Heart right ventricle (tissue), 16 donors: ENCODE data around the gene STRAP. TPM values are rescaled to one million over a fixed set of nuclear protein-coding genes. Genes with fewer than 3 reads are reported as not detected.
"Not testable (repeated sequence)": the region's sequence is repeated elsewhere in the genome, so short reads cannot be mapped to it uniquely, and the experiment has no call there.

ENCODE experiments used
- ATAC-seq, 8 donors: fragments of 200-7000 bp; cut with Tn5 transposase; one replicate each; pipeline ENCODE4 v1.9.1; 2020; ENCODE audit warnings: mild to moderate bottlenecking in 8 of 8, moderate library complexity in 8 of 8, moderate number of reproducible peaks in 1 of 8
- DNase-seq, 2 donors: peaks; one replicate each; pipeline ENCODE4 v3.0.0-alpha.2; 2020
- H3K27ac ChIP-seq, 10 donors: fragments of 200-600 bp; sonication (generic) in 2 of 10; one replicate each; pipeline versions ENCODE4 v1.5.0 to v1.8.0; 2020 to 2022; ENCODE audit warnings: mild to moderate bottlenecking in 3 of 10
- H3K27me3 ChIP-seq, 7 donors: fragments of 200-600 bp; one replicate each; pipeline ENCODE4 v1.8.0; 2021 to 2022; ENCODE audit warnings: mild to moderate bottlenecking in 2 of 7
- H3K36me3 ChIP-seq, 9 donors: fragments of 200-600 bp; sonication (generic) in 1 of 9; one replicate each; pipeline versions ENCODE4 v1.5.0 to v1.8.0; 2020 to 2022; ENCODE audit warnings: mild to moderate bottlenecking in 2 of 9
- H3K4me1 ChIP-seq, 9 donors: fragments of 200-600 bp; sonication (generic) in 1 of 9; one replicate each; pipeline versions ENCODE4 v1.5.0 to v1.8.0; 2020 to 2022; ENCODE audit warnings: mild to moderate bottlenecking in 4 of 9
- H3K4me3 ChIP-seq, 10 donors: fragments of 200-600 bp; sonication (generic) in 2 of 10; one replicate each; pipeline versions ENCODE4 v1.5.0 to v1.8.0; 2020 to 2022; ENCODE audit warnings: mild to moderate bottlenecking in 7 of 10, moderate library complexity in 2 of 10
- H3K9me3 ChIP-seq, 11 donors: fragments of 200-600 bp in 10 of 11; sonication (generic) in 2 of 11; one replicate each; pipeline versions ENCODE4 v1.5.0 to v1.8.0; 2013 to 2022; ENCODE audit warnings: mild to moderate bottlenecking in 2 of 11, control low read depth in 1 of 11, moderate library complexity in 1 of 11
- WGBS, 2 donors: extraction: QIAGEN DNeasy Blood & Tissue Kit; methylation state at CpG; one replicate each; pipeline ENCODE4 v1.1.7; 2013; ENCODE audit warnings: inconsistent platforms in 1 of 2; 5-methylcytosine and 5-hydroxymethylcytosine counted together
- intact Hi-C, 10 donors: fragments of 100-400 bp; cut with DNase I; formaldehyde crosslinking; loops; one replicate each; pipeline versions ENCODE4 v1.11.1 to v1.14.2; 2022
- polyA plus RNA-seq, 2 donors: library from polyadenylated mRNA; stranded (reverse); fragments of 200-250 nt; gene quantifications; one replicate each; pipeline ENCODE4 v1.2.3, GENCODE V29; 2013
- total RNA-seq, 10 donors: library from RNA; stranded (reverse); fragmentation: NEBNext Ultra II Directional in 3 of 10; extraction: Animal tissue kit (Norgen Biotek cat#: 25700) in 3 of 10; gene quantifications; one replicate each; pipeline versions ENCODE4 v1.2.1 to v1.2.4, GENCODE V29; 2021 to 2023
- TF ChIP-seq, protein P1 (sequence below), 9 donors: fragments of 200-600 bp; sonication (generic) in 2 of 9; IDR thresholded peaks; one replicate each; pipeline versions ENCODE4 v1.5.0 to v1.8.0; 2021 to 2022; ENCODE audit warnings: antibody characterized with exemption in 9 of 9, mild to moderate bottlenecking in 5 of 9, moderate library complexity in 1 of 9
- donor health status: Arrhythmogenic right ventricular cardiomyopathy.
- donor health status: ischemic (EF 13 %, LVEDD 7.1; RV severe dilation, severe dysfunction).
- donor health status: healthy with polysubstance abuse.
- donor health status: DM: no; HTN: yes; CAD: no.
- donor health status: DM: no; HTN: no; CAD: no.
- donor health status: ischemic (EF 25% LVEDD 6.9; RV normal size, moderate dysfunction).
- donor health status: ischemic (EF 25% LVEDD 5.7; RV mildly dilated, moderate dysfunction).
- donor health status: healthy.
- donor health status: DM: yes; HTN: yes; CAD: no.
- donor health status: Ischemic cardiomyopathy.
- donor health status: ischemic (EF 35%, LVEDD 5.7; RV mildly dilated, moderate dysfunction).
- donor health status: nonischemic (EF 11% LVEDD 7.7; RV severe dilation, severe dysfunction).
- donor health status: DM: yes; HTN: yes; CAD: no.
- donor health status: PGD.
- donor health status: ischemic (EF 29% LVEDD 5.4; RV normal size, mild dysfunction).
- donor health status: nonischemic (EF 23%, LVEDD 6.1; RV moderate dilation, normal function).

STRAP gene
- total and polyA plus RNA-seq, 12 donors: 104 to 161 (median 116) TPM

DNA sequence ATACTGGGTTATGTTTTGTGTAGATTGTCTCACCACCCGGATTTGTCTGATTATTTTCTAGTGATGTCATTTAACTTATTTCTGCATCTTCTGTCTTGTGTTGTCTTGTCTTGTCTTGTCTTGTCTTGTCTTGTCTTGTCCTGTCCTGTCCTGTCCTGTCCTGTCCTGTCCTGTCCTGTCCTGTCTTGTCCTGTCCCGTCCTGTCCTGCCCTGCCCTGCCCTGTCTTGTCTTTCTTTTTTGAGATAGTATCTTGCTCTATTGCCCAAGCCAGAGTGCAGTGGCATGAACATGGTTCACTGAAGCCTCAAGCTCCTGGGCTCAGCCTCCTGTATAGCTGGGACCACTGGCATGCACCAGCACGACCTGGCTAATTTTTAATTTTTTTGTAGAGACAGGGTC, 54.6 kb downstream of the STRAP start:
- Histone ChIP-seq H3K4me3 (no peak overlapping the region), H3K4me1 (peaks cover 0 to 4% (median 0%) of the 10 kb centered on the region in 9 donors), H3K27me3 (no peaks in the 10 kb centered on the region), H3K9me3 (peaks cover 0 to 31% (median 10%) of the 10 kb centered on the region in 11 donors), H3K27ac (no peak overlapping the region), H3K36me3 (no peaks in the 10 kb centered on the region)
- intact Hi-C loops: no loop called here
- TF ChIP-seq, protein P1, sequence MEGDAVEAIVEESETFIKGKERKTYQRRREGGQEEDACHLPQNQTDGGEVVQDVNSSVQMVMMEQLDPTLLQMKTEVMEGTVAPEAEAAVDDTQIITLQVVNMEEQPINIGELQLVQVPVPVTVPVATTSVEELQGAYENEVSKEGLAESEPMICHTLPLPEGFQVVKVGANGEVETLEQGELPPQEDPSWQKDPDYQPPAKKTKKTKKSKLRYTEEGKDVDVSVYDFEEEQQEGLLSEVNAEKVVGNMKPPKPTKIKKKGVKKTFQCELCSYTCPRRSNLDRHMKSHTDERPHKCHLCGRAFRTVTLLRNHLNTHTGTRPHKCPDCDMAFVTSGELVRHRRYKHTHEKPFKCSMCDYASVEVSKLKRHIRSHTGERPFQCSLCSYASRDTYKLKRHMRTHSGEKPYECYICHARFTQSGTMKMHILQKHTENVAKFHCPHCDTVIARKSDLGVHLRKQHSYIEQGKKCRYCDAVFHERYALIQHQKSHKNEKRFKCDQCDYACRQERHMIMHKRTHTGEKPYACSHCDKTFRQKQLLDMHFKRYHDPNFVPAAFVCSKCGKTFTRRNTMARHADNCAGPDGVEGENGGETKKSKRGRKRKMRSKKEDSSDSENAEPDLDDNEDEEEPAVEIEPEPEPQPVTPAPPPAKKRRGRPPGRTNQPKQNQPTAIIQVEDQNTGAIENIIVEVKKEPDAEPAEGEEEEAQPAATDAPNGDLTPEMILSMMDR (IDR thresholded peaks at IDR 0.05): no peak
- ATAC-seq (no peak), DNase-seq (no peak)
- WGBS, 2 donors: 88 to 90% methylated on average over 3 of the region's 3 CpGs

DNA sequence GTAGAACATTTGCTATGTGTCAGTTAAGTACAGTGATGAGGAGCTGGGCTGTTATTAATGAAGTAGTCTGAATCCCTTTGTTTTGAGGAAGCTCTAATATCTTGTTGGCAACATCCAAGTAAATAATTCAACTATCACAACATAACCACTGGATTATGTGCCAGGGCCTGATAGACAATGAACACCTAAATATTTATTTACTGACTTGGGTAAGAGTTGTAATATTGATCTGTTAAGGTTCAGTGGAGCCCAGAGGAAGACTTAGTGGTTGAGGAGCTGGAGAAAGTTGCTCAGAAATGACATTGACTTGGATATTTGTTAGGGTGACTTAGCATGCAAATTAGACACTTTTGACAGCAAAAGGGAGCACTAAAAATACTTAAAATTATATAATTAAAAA, 55.7 kb downstream of the STRAP start:
- no peak for ATAC-seq
- intact Hi-C loops: no loop called here
- H3K4me1 ChIP-seq: peaks cover 0 to 4% (median 0%) of the 10 kb centered on the region in 9 donors
- peaks cover 0 to 25% (median 10%) of the 10 kb centered on the region in 11 donors for H3K9me3 ChIP-seq
- no peak overlapping the region for H3K4me3 ChIP-seq
- no peak overlapping the region for H3K27ac ChIP-seq
- H3K27me3 ChIP-seq: no peaks in the 10 kb centered on the region
- no peaks in the 10 kb centered on the region for H3K36me3 ChIP-seq
- TF ChIP-seq, protein P1 (IDR thresholded peaks at IDR 0.05): no peak
- no peak for DNase-seq

- DNase-seq (no peak), ATAC-seq (no peak)
- TF ChIP-seq, protein P1 (IDR thresholded peaks at IDR 0.05): no peak
- intact Hi-C loops: no loop called here
- 93 to 94% methylated on average over 1 of the region's 1 CpG for WGBS, 2 donors
- no peaks in the 10 kb centered on the region for H3K27me3 ChIP-seq
- peaks cover 0 to 28% (median 10%) of the 10 kb centered on the region in 11 donors for H3K9me3 ChIP-seq
- no peak overlapping the region for H3K27ac ChIP-seq
- H3K36me3 ChIP-seq: no peaks in the 10 kb centered on the region
- no peaks in the 10 kb centered on the region for H3K4me1 ChIP-seq
- no peak overlapping the region for H3K4me3 ChIP-seq
Observed at GRCh38 chr12:15939111-15939510, 56.9 kb downstream of the STRAP start.

- Histone ChIP-seq H3K27me3 (no peaks in the 10 kb centered on the region), H3K9me3 (peaks cover 0 to 39% (median 10%) of the 10 kb centered on the region in 11 donors), H3K27ac (no peak overlapping the region), H3K4me3 (no peak overlapping the region), H3K36me3 (no peaks in the 10 kb centered on the region), H3K4me1 (no peaks in the 10 kb centered on the region)
- no peak for ATAC-seq
- 94 to 96% methylated on average over 5 of the region's 5 CpGs for WGBS, 2 donors
- intact Hi-C loops: no loop called here
- DNase-seq: no peak
- TF ChIP-seq, protein P1 (IDR thresholded peaks at IDR 0.05): no peak
Observed at GRCh38 chr12:15942475-15942874, 60.3 kb downstream of the STRAP start.

DNA sequence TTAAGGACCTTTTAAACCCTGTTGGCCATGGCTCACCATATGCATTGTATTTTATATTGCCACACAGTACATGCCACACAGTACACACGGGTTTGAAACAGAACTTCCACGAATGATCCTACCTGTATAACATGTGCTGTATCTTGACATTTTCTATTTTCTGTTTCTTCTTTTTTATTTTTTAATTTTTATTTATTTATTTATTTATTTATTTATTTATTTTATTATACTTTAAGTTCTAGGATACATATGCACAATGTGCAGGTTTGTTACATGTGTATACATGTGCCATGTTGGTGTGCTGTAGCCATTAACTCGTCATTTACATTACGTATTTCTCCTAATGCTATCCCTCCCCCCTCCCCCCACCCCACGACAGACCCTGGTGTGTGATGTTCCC, 61.3 kb downstream of the STRAP start:
- 97 to 98% methylated on average over 5 of the region's 5 CpGs for WGBS, 2 donors
- H3K4me3 ChIP-seq, H3K36me3 ChIP-seq, ATAC-seq, DNase-seq, H3K27ac ChIP-seq, H3K4me1 ChIP-seq, H3K27me3 ChIP-seq, intact Hi-C loops: not testable (repeated sequence)
- H3K9me3 ChIP-seq: peaks cover 0 to 38% (median 10%) of the 10 kb centered on the region in 11 donors

DNA sequence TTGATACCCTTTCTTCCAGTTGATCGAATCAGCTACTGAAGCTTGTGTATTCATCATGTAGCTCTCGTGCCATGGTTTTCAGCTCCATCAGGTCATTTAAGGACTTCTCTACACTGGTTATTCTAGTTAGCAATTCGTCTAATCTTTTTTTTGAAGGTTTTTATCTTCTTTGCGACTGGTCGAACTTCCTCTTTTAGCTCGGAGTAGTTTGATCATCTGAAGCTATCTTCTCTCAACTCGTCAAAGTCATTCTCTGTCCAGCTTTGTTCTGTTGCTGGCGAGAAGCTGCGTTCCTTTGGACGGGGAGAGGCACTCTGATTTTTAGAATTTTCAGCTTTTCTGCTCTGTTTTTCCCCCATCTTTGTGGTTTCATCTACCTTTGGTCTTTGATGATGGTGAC, 66.3 kb downstream of the STRAP start:
- 91% methylated on average over 10 of the region's 10 CpGs for WGBS, 2 donors
- intact Hi-C loops: not testable (repeated sequence)

More for the DNA sequence above, 66.3 kb downstream of the STRAP start:
- DNase-seq, H3K27ac ChIP-seq, H3K36me3 ChIP-seq, ATAC-seq, H3K4me3 ChIP-seq, H3K27me3 ChIP-seq, H3K4me1 ChIP-seq: not testable (repeated sequence)
- peaks cover 0 to 40% (median 0%) of the 10 kb centered on the region in 11 donors for H3K9me3 ChIP-seq
